ENCODE measurements around the gene HID1. TPM values are rescaled to one million over a fixed set of nuclear protein-coding genes. Genes with fewer than 3 reads are reported as not detected.
"Not testable (repeated sequence)": the region's sequence is repeated elsewhere in the genome, so short reads cannot be mapped to it uniquely, and the experiment has no call there.

HID1 gene
- polyA plus RNA-seq, 5 donors, result 48.9 to 76.3 (median 64.6) TPM

GRCh38 chr17:74971842-74972106, 785 bp downstream of the HID1 start:
- DNase-seq, result no peak

- DNase-seq, result no peak
These were observed 1.3 kb downstream of the HID1 start for GRCh38 chr17:74971069-74971841.

- no peak for DNase-seq
These were observed 2.2 kb downstream of the HID1 start for GRCh38 chr17:74970395-74970794.

- DNase-seq, result not testable (repeated sequence)
These were observed 3.1 kb downstream of the HID1 start for GRCh38 chr17:74969501-74969900.

- peak in 1 of 2 donors; percentile 52 for DNase-seq
These were observed 4.2 kb downstream of the HID1 start for GRCh38 chr17:74968361-74968780.

GRCh38 chr17:74964988-74965622, 7.5 kb downstream of the HID1 start:
- DNase-seq, result no peak

GRCh38 chr17:74964246-74964761, 8.3 kb downstream of the HID1 start:
- no peak for DNase-seq

- no peak for DNase-seq
These were observed 8.9 kb downstream of the HID1 start for GRCh38 chr17:74963656-74964055.

GRCh38 chr17:74962622-74963394, 9.8 kb downstream of the HID1 start:
- no peak for DNase-seq

- peak; percentile 73 to 79 for DNase-seq
These were observed 10.8 kb downstream of the HID1 start for GRCh38 chr17:74961657-74962350.

GRCh38 chr17:74960570-74961342, 11.8 kb downstream of the HID1 start:
- peak in 1 of 2 donors; percentile 55 for DNase-seq

GRCh38 chr17:74959826-74960515, 12.6 kb downstream of the HID1 start:
- DNase-seq, result no peak

GRCh38 chr17:74957935-74958740, 14.4 kb downstream of the HID1 start:
- peak in 1 of 2 donors; percentile 47 for DNase-seq

GRCh38 chr17:74956093-74956492, 16.5 kb downstream of the HID1 start:
- no peak for DNase-seq

- no peak for DNase-seq
These were observed 17.7 kb downstream of the HID1 start for GRCh38 chr17:74954665-74955421.

- DNase-seq, result no peak
These were observed 18.4 kb downstream of the HID1 start for GRCh38 chr17:74954115-74954514.

GRCh38 chr17:74953134-74953687, 19.3 kb downstream of the HID1 start:
- DNase-seq, result no peak

- DNase-seq, result no peak
These were observed 20.0 kb downstream of the HID1 start for GRCh38 chr17:74952431-74953133.

Measured in right lung (tissue), 5 donors.